Transverse colon (tissue), 4 donors: ENCODE results near the gene TMEM164. TPM values are rescaled to one million over a fixed set of nuclear protein-coding genes. Genes with fewer than 3 reads are reported as not detected.

Source experiments
- DNase-seq: peaks from one replicate; pipeline ENCODE4 v3.0.0-alpha.2; 2019
- H3K27ac ChIP-seq, 4 donors: fragments of 200-600 bp; sonication (generic); 2 replicates each; pipeline ENCODE4 v1.5.1; 2016 to 2018; ENCODE audit warnings: inconsistent platforms in 4 of 4
- H3K27me3 ChIP-seq: fragments of 200-600 bp; sonication (generic); 2 replicates; pipeline ENCODE4 v1.5.1; 2017; ENCODE audit warnings: inconsistent platforms
- H3K36me3 ChIP-seq, 4 donors: fragments of 200-600 bp; sonication (generic); 2 replicates each; pipeline ENCODE4 v1.5.1; 2017 to 2019; ENCODE audit warnings: inconsistent platforms in 4 of 4
- H3K4me1 ChIP-seq, 4 donors: fragments of 200-600 bp; sonication (generic); 2 replicates each; pipeline ENCODE4 v1.5.1; 2017 to 2020; ENCODE audit warnings: inconsistent platforms in 4 of 4
- H3K4me3 ChIP-seq, 4 donors: fragments of 200-600 bp; sonication (generic); 1 replicate in 1 of 4; 2 replicates in 3 of 4; pipeline versions ENCODE4 v1.5.1 to v1.6.1; 2017 to 2019; ENCODE audit warnings: inconsistent platforms in 4 of 4
- H3K9me3 ChIP-seq, 2 donors: fragments of 200-600 bp; sonication (generic); 2 replicates each; pipeline ENCODE4 v1.5.1; 2017 to 2019; ENCODE audit warnings: inconsistent platforms in 2 of 2
- CTCF ChIP-seq, 5 experiments: fragments of 200-600 bp in 3 of 5; fragments of 450-650 bp in 2 of 5; sonication (generic) in 3 of 5; IDR thresholded peaks; 1 replicate in 2 of 5; 2 replicates in 3 of 5; pipeline ENCODE4 v1.5.1; 2016 to 2017; ENCODE audit warnings: antibody characterized with exemption in 5 of 5, inconsistent platforms in 3 of 5, mild to moderate bottlenecking in 2 of 5, moderate library complexity in 1 of 5
- EP300 ChIP-seq: sonication (generic); formaldehyde crosslinking; IDR thresholded peaks from one replicate; pipeline ENCODE4 v1.6.1; 2017; ENCODE audit warnings: antibody characterized with exemption, low read depth
- POLR2A ChIP-seq: fragments of 450-650 bp; IDR thresholded peaks from one replicate; pipeline ENCODE4 v1.6.1; 2016; ENCODE audit warnings: antibody characterized with exemption, mild to moderate bottlenecking, moderate library complexity
- POLR2AphosphoS5 ChIP-seq, 3 donors: sonication (generic); formaldehyde crosslinking; IDR thresholded peaks; one replicate each; pipeline ENCODE4 v1.6.1; 2016; ENCODE audit warnings: antibody characterized with exemption in 3 of 3
- whole genome bisulfite sequencing, 2 donors: methylation state at CpG; one replicate each; pipeline ENCODE4 v1.1.5; 2018; ENCODE audit warnings: low coverage in 1 of 2; 5-methylcytosine and 5-hydroxymethylcytosine counted together
- in situ Hi-C, 4 donors: fragments of 200-750 bp; cut with MboI; loops; one replicate each; pipeline versions ENCODE4 v1.15.0 to v1.15.1; 2017; ENCODE audit warnings: low sequenced_read_pairs in 3 of 4, low pct_ligation_motif_present in 1 of 4, low pct_unique_long_range_greater_than_20kb in 1 of 4
- intact Hi-C: fragments of 100-400 bp; cut with DNase I; formaldehyde crosslinking; loops from one replicate; pipeline ENCODE4 v1.15.1; 2023; ENCODE audit warnings: low total_unique reads
- total RNA-seq, 4 donors: library from RNA; depleted of rRNA; stranded (reverse); fragments of >200 nt; gene quantifications; one replicate each; pipeline ENCODE4 v1.1.0, GENCODE V29; 2016

The TMEM164 gene
- total RNA-seq, 4 donors from 2014 or later, result 19.5 to 112 (median 91.3) TPM

DNA sequence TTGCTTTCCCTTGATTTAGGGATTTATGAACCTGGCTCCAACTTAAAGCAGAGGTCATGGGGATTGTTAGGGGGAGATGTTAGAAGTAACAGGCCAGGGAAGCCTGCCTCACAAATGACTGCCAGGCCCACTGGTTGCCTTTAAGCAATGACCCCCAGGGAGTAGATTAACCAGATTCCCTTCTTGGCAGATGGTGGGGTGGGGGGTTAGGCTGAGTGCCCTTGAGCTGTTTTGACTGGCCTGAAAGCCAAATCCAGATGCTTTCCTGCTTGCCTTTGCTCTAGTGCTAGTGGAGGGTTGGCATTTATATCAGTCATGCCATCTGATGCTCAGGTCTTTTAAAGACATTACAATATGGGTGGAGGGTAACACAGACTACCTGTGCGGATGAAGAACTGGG, 128.1 kb downstream of the TMEM164 start:
- Histone ChIP-seq H3K27me3 (no peaks in the 10 kb centered on the region), H3K9me3 (no peaks in the 10 kb centered on the region), H3K36me3 (no peaks in the 10 kb centered on the region), H3K4me1 (no peaks in the 10 kb centered on the region), H3K27ac (no peak overlapping the region), H3K4me3 (no peak overlapping the region)
- TF ChIP-seq POLR2AphosphoS5 (IDR thresholded peaks at IDR 0.05) (no peak), POLR2A (no peak), CTCF (IDR thresholded peaks at IDR 0.05) (no peak), EP300 (no peak)
- DNase-seq, result no peak
- in situ Hi-C loops (loop anchor here in 3 of 4 donors (25.0 kb wide), 2 partner anchors 219 to 644 kb away; partner anchors contain the start of gene GUCY2F (in 1 of the 3)), intact Hi-C loops (no loop called here)
- WGBS, 2 donors, result 93% methylated on average over 1 of the region's 1 CpG; no CpG with 5 or more reads in 1 of the 2 donors

DNA sequence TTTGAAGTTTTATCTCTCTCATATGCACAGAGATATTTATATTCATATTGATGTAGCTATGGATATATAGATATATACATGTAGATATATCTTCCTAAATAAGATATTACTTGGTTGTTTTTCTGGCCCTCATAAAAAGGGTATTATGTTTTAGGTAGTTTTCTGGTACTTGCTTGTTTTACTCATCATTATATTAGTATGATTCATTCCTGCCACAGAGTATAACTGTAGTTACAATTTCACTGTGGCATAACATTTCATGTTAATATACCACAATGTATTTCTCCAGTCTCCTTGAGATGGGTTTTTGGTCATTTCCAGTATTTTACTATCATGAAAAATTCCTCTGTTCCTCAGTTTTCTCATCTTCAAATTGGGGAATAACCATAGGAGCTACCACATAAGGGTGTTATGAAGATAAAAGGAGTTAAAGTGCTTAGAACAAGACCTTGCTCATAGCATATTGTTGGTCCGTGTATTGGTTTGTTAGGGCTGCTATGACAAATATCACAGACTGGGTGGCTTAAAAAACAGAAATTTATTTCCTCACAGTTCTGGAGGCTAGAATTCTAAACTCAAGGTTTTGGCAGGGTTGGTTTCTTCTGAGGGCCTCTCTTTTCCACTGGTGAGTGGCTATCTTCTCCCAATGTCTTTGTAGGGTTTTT, 129.7 kb downstream of the TMEM164 start:
- intact Hi-C loops (no loop called here), in situ Hi-C loops (loop anchor here in 3 of 4 donors (25.0 kb wide), 2 partner anchors 220 to 645 kb away; partner anchors contain the start of gene GUCY2F (in 1 of the 3))
- Histone ChIP-seq H3K9me3 (no peaks in the 10 kb centered on the region), H3K27ac (peak overlapping the region in 2 of 4 donors; percentile 34 to 38), H3K36me3 (no peaks in the 10 kb centered on the region), H3K27me3 (no peaks in the 10 kb centered on the region), H3K4me1 (no peaks in the 10 kb centered on the region), H3K4me3 (no peak overlapping the region)
- no peak for DNase-seq
- 72% methylated on average over 1 of the region's 1 CpG; no CpG with 5 or more reads in 1 of the 2 donors for WGBS, 2 donors
- TF ChIP-seq POLR2AphosphoS5 (IDR thresholded peaks at IDR 0.05) (no peak), CTCF (IDR thresholded peaks at IDR 0.05) (no peak), EP300 (no peak), POLR2A (no peak)

GRCh38 chrX:110133735-110134370, 130.9 kb downstream of the TMEM164 start:
- TF ChIP-seq EP300 (no peak), CTCF (IDR thresholded peaks at IDR 0.05) (no peak), POLR2A (no peak), POLR2AphosphoS5 (IDR thresholded peaks at IDR 0.05) (no peak)
- DNase-seq, result no peak
- Histone ChIP-seq H3K36me3 (no peaks in the 10 kb centered on the region), H3K27ac (peak overlapping the region in 3 of 4 donors; percentile 39 to 67 (median 58)), H3K9me3 (no peaks in the 10 kb centered on the region), H3K4me3 (no peak overlapping the region), H3K27me3 (no peaks in the 10 kb centered on the region), H3K4me1 (no peaks in the 10 kb centered on the region)
- in situ Hi-C loops (loop anchor here in 3 of 4 donors (25.0 kb wide), 2 partner anchors 222 to 647 kb away; partner anchors contain the start of gene GUCY2F (in 1 of the 3)), intact Hi-C loops (no loop called here)
- WGBS, 2 donors, result 72 to 74% methylated on average over 3 to 5 of the region's 5 CpGs

GRCh38 chrX:110135618-110136017, 132.7 kb downstream of the TMEM164 start:
- Histone ChIP-seq H3K4me1 (no peaks in the 10 kb centered on the region), H3K4me3 (no peak overlapping the region), H3K36me3 (no peaks in the 10 kb centered on the region), H3K27ac (no peak overlapping the region), H3K27me3 (no peaks in the 10 kb centered on the region), H3K9me3 (no peaks in the 10 kb centered on the region)
- no peak for DNase-seq
- intact Hi-C loops (no loop called here), in situ Hi-C loops (loop anchor here in 3 of 4 donors (25.0 kb wide), 2 partner anchors 223 to 648 kb away; partner anchors contain the start of gene GUCY2F (in 1 of the 3))
- no peak for TF ChIP-seq EP300
- TF ChIP-seq CTCF (IDR thresholded peaks at IDR 0.05), result no peak
- no peak for TF ChIP-seq POLR2A
- no peak for TF ChIP-seq POLR2AphosphoS5 (IDR thresholded peaks at IDR 0.05)
- WGBS, 2 donors, result 88 to 89% methylated on average over 1 of the region's 1 CpG
